Cardiac septum (tissue), 1 donor: ENCODE measurements around the gene PLAGL1. TPM values are rescaled to one million over a fixed set of nuclear protein-coding genes. Genes with fewer than 3 reads are reported as not detected.
"Not testable (repeated sequence)": the region's sequence is repeated elsewhere in the genome, so short reads cannot be mapped to it uniquely, and the experiment has no call there.

Experiments used
- DNase-seq: peaks from one replicate; pipeline ENCODE4 v3.0.0-alpha.2; 2020; ENCODE audit warnings: low spot score
- intact Hi-C: fragments of 100-400 bp; cut with DNase I; formaldehyde crosslinking; loops from one replicate; pipeline ENCODE4 v1.14.0; 2022
- total RNA-seq: library from RNA; stranded (reverse); fragmentation: NEBNext Ultra II Directional; extraction: Animal tissue kit (Norgen Biotek cat#: 25700); gene quantifications from one replicate; pipeline ENCODE4 v1.2.1, GENCODE V29; 2021
- donor health status: DM: no; HTN: no; CAD: no.

The PLAGL1 gene
- total RNA-seq, 1 donor from 2014 or later: 13.0 TPM

DNA sequence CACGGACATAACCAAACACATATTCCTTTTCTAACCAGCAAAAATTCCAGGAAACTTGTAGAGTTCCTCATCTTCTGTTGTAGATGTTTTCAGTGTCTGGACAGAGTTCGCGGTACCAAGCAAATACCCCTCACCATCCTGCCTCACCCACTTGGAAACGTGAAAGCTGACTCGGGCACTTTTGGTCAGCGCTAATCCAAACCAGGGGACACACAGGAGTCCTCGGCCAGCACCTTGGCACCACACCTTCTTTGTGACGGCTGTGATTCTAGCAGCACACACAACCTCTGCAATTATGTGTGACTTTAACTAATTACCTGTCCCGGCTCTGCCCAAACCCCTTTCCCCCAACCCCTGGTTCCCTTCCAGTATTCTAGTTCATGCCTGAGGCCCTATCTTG is 58.1 kb downstream of the PLAGL1 start:
- no peak for DNase-seq
- intact Hi-C loops: no loop called here

DNA sequence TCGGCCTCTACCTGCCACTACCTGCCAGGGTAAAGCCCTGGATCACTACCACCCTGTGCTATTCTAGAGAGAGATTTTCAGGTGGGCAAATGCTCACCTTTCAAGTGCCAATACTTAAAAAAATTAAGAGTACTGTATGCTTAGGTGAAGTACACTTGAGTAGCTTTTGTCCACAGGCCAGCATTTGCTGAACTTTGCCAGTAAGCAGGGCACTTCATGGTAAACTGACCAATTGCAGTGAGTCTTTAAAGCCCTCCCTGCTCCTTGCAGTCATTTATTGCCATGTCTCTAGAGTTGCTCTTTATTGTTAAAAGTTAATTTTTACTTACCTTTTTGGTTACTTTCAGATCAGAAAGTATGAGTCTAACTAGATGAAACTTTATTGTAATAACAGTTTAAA is 58.5 kb downstream of the PLAGL1 start:
- intact Hi-C loops: no loop called here
- DNase-seq: no peak

DNA sequence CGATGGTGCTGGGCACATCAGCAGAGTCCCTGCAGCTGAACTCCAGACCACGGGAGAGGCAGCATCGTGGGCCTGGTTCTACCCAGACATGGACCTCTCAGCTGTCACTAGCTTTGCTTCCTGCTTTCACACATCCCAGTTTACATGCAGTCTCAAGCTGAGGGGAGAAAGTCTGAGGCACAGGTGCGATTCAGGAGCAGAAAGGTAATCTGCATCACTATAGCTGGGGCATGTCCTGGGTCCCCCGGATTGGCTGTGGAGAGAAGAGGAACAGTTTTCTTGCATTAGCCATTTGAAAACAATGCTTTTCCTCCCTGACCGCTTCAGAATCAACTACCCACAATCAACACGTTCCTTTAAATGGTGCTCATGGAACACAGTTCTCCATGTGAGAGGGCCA is 59.9 kb downstream of the PLAGL1 start:
- intact Hi-C loops: no loop called here
- DNase-seq: no peak

DNA sequence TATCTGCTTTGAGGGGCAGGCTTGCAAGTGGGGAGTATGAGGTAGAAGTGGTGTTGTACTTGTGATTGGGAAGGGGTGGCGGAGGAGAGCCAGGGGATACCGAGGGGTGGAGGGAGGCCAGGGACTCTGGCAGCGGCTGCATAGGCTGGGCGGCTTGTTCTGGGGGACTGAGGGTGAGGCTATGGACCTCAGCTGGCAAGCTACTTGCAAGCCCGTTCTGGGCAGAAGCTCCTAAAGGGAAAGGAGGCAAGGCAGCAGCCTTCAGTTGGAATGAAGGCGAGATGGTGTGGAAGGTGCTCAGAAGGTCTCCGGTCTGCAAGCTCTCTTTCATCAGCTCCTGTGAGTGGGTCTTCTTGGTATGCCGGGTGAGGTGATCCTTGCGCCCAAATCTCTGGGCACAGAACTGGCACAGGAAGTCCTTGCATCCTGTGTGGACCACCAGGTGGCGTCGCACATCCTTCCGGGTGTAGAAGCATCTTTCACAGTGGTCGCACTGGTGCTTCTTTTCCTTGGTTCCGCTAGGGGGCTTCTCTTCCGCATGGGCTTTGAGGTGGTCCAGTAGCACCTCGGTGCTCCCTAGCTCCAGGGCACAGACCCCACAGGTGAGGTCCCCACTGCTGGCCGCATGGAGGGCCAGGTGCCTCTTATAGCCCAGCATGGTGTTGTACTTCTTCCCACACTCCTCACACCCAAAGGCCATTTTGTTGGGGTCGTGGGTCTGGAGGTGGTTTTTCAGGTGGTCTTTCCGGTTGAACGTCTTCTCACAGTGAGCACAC is 66.0 kb downstream of the PLAGL1 start:
- DNase-seq: no peak
- intact Hi-C loops: loop anchor here (5.0 kb wide), 1 partner anchor 70 kb away; no protein-coding TSS in a partner anchor

DNA sequence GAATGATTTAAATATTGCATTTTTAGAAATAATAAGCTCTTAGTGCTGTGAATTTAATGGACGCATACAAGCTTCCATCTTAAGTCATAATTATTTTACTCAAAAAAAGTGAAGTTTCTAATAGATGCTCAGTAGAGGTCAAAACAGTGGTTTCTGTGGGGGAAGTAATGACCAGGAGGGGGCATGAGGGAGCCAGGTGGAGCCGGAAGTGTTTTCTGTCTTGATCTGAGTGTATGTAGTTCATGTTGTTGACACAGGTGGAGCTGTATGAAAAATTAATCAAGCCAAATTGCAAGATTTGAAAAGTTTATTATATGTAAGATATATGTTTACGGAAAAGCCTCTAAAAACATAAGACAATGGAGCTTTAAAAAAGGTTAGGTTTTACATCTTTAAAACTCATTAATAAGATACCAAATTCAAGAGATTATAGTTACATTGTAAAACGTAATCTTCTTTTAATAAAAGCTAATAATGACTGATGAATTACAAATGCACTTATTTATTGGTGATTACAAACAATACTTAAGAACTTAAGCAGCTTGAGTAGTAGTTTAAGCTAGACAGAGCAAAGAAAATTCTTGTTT is 68.0 kb downstream of the PLAGL1 start:
- DNase-seq: no peak
- intact Hi-C loops: loop anchor here (5.0 kb wide), 1 partner anchor 72 kb away; no protein-coding TSS in a partner anchor

DNA sequence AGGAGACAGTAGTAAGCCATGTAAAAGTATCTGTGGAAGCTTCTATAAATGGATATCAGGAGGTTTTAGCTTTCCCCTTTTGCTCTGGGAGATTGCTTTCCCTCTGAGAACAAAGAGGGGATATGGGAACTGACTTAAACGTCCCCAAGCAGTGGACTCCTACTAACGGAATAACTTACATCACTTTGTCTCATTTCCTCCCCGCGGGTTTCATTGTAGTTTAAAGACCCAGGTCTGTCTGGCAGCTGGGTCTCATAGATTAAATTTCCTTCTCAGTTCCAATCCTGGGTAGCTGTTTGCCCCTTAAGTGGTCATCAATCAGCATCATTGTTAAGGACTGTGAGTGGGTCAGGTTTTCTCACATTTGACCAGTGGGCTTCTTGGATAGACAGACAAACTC is 68.7 kb downstream of the PLAGL1 start:
- DNase-seq: no peak
- intact Hi-C loops: no loop called here

DNA sequence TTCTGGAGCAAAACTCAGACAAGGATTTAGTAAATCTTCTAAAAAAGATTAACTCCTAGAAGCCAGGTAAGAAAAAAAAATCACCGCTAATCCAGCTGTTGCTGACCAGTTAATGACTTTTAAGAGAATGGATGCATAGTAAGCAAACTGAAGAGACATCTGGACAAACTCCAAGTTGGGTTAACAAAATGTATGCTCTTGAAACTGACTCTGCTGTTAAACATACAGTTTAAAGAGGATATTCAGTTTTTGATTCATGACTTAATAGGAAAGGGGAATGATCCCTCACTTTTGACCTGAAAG is 70.4 kb downstream of the PLAGL1 start:
- intact Hi-C loops: no loop called here
- no peak for DNase-seq

DNA sequence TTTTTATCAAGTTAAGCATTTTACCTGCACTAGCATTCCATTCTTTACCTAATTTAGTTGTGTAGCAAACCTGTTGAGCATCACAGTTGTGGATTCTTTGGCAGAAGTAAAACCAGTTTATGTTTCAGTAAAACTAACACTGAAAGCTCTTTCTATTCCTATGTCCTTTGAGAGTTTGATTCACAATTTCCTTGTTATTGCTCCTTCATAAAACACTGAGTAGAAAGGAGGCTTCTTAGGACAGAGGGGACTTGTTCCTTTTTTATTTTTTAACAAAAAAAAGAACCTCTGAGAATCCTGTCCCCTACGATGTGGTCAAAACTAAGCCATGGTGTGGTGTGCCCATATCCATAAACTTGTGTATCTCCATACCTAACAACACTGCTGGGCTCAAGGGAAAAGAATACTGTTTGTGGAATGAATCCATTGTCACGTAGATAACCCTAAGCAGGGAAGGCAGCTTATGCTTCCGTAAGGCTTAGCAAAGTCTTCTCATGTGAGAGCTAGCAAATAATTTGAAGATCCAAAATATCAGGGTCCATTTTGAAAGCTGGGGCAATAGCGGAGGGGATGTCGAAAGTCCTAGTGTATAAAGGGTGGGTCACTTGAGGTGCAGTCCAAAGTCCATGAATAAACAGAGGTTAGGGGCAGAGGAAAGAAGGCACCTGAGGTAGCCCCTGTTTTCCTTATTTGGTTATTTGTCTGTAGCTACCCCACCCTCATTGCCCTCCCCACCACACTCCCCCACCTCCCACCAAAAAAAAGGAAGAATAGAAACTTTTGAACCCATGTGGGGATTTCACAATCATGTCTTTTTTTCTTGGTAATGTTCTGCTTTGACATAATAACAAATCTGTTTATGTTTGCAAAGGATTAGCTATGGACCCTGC is 71.0 kb downstream of the PLAGL1 start:
- intact Hi-C loops: no loop called here
- DNase-seq: no peak

DNA sequence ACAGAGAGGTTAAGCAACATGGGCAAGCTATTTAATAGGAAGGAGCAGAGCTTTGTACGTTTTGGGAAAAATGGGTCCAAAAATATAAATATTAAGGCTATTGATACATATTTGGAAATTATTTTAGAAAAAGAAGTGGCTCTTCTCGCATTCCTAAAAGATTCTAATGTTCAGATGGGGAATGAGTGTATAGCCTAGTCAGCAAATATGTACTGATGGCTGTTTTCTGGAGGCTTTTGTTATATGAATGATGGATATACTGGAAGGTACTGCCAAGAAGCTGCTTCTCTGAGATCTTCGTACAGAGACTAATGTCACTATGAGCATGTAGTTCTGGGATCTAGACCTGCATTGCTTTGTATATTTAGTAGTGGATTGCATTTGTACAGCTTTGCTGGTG is 71.7 kb downstream of the PLAGL1 start:
- no peak for DNase-seq
- intact Hi-C loops: no loop called here

DNA sequence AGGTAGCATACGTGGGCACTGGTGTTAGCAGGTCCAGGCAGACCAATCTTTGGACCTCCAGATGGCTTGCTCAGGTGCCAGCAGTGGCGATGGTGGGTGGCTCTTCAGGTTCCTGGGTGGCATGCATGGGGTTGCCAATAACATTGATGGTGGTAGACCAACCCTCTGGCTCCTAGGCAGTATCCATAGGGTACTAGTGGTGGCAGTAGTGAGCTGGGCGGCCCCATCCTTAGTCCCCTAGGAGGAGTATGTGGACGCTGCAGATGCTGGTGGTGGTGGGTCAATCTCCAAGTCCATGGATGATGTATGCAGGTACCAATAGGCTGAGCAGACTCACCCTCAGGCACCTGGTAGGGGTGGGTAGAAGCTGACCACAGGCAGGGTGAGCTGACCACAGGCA is 73.2 kb downstream of the PLAGL1 start:
- intact Hi-C loops: no loop called here
- no peak for DNase-seq

DNA sequence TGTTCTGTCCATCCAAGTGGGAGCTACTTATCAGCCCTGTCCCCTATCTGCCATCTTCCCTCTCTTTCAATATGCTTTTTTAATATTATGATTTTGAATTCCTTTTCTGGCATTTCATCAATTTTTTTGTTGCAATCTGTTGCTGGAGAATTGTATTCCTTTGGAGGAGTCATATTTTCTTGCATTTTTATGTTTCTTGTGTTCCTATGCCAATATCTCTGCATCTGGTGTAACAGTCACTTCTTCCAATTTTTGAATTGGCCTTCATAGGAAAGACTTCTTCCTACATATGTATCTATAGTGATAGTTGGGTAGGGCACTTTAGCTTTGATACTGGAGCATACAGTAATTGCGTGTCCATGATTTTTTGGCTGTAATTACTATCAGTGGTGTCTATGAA is 73.7 kb downstream of the PLAGL1 start:
- intact Hi-C loops: no loop called here
- no peak for DNase-seq

DNA sequence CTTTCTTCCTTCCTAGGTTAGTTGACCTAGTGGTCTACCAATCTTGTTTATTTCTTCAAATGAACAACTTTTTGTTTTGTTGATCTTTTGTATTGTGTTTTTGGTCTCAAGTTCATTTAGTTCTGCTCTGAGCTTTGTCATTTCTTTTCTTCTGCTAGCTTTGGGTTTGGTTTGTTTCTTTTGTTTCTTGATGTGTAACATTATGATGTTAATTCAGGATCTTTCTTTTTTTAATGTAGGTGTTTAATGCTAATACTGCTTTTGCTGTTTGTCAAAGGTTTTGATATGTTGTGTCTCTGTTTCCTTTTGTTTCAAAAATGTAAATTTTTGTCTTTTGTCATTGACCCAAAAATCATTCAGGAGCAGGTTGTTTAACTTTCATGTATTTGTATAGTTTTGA is 78.1 kb downstream of the PLAGL1 start:
- DNase-seq: no peak
- intact Hi-C loops: no loop called here

DNA sequence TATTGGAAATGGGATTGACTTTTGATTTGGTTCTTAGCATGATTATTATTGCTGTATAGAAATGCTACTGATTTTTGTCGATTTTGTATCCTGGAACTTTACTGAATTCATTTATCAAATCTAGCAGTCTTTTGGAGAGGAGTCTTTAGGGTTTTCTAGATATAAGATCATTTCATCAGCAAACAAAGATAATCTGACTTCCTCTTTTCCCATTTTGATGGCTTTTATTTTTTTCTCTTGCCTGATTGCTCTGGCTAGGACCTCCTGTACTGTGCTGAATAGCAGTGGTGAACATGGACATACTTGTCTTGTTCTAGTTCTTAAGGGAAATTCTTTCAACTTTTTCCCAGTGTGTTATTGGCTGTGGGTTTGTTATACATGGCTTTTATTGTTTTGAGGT is 79.2 kb downstream of the PLAGL1 start:
- DNase-seq: no peak
- intact Hi-C loops: no loop called here

DNA sequence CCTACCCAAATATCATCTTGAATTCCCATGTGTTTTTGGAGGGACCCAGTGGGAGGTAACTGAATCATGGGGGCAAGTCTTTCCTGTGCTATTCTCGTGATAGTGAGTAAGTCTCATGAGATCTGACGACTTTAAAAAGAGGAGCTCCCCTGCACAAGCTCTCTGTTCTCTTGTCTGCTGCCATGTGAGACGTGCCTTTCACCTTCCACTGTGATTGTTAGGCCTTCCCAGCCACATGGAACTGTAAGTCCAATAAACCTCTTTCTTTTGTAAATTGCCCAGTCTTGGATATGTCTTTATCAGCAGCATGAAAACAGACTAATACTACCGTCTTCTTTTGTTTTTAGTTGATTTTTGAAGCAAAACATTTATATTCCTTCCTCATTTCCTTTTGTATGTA is 91.0 kb downstream of the PLAGL1 start:
- intact Hi-C loops, DNase-seq: not testable (repeated sequence)

DNA sequence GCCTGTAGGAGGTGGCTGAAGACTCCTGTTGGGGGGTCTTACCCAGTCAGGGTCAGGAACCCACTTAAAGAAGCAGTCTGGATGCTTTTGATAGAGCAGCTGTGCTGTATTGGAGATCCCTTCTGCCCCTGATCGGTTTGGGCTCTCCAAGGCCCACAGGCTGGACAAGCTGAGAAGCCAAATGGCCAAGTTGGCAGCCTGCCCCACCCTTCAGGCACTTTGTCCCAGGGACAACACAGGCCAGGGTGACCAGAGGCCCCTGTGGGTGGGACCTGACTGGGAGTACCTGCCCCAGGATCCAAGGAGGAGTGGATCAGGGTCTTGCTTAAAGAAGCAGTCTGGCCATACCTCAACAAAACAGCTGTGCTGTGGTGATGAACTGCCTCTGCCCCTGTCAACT is 95.4 kb downstream of the PLAGL1 start:
- intact Hi-C loops: no loop called here
- no peak for DNase-seq

DNA sequence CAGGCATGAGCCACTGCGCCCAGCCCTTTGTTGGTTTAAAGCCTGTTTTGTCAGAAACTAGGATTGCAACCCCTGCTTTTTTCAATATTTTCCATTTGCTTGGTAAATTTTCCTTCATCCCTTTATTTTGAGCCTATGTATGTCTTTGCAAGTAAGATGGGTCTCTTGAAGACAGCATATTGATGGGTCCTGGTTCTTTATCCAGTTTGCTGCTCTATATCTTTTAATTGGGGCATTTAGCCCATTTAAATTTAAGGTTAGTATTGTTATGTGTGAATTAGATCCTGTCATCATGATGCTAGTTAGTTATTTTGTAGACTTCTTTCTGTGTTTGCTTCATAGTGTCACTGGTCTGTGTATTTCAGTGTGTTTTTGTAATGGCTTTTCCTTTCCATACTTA is 97.0 kb downstream of the PLAGL1 start:
- intact Hi-C loops: no loop called here
- no peak for DNase-seq

DNA sequence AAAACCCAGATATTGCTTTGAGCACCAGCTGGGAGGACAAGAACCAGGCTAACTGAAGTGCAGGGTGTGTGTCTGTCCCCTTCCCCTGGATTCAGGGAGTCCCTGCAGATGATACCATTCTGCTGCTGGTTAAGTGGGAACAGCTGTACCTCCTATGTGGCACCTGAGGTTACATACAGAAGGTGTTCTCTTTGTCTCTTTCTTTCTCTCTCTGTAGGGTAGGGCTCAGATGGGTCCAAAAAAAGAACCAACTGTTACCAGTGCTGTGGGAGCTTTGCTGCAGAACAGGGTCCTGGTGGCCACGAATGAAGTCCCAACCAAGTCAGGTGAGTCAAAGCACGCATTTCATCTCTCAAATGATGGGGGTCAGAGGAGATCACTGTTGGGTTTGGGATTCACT is 105.2 kb downstream of the PLAGL1 start:
- DNase-seq: no peak
- intact Hi-C loops: no loop called here

DNA sequence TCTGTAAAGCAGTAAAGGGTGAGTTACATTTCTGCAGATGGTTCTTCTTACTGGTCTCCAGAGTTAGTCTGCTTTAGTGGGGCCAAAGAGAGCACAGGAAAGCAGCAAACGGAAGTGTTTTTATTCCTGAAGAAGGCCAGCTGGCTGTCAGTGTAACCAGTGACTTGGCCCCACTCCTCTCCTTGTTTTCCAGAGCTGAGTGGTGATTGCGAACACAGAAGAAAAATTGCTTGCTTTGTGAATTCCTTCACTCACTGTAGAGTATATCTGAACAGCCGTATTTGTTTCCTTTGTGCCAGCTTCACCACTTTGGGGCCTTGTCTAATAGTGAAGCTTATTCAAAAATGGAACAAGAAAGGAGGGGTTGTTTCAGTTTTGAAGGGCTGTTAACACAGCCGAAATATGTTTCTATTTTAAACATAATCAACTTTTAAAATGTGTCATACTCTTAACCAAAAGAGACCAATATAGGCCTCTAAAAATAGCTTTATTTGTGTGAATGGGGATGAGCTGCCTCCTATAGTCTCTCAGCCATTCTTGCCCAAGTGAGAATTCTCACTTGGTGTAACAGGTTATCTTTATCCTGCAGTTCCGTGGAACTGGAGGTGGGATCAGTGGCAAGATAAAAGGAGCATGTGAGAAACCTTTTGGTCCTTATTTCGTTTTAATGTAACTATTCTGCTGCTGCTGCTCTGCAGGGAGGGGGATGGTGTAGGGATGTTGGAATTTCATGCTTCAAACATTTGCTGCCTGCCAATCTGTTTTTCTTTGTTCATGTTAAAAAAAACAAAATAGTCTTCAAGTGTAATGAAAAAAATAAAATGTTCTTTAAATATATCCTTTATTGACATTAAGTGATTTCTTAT is 105.9 kb downstream of the PLAGL1 start:
- DNase-seq: no peak
- intact Hi-C loops: no loop called here

DNA sequence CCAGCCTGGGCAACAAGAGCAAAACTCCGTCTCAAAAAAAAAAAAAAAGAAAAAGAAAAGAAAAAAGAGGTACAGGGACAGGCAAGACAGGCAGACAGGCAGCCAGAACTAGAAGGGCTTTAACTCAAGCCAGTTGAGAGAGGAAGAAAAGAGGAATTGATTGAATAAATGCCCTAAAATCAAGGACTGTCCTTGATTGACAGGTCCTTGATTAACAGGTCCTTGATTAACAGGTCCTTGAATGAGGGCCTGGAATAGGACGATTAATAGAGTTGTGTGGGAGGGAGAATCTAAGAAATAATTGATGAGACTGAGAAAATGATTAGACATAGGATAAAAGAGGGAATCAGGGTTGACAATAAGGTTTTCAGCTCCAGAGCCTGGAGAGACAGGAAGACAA is 107.7 kb downstream of the PLAGL1 start:
- no peak for DNase-seq
- intact Hi-C loops: no loop called here
